IPS-18c (cell line): ENCODE measurements around the gene KCNN3.

Source experiments
- H3K4me3 ChIP-seq: 2 replicates; pipeline ENCODE4 v1.7.0; 2013; ENCODE audit warnings: low read depth, mild to moderate bottlenecking, low read length, moderate library complexity; ENCODE audit not compliant: insufficient read depth
- H3K9me3 ChIP-seq: one replicate; pipeline ENCODE4 v1.6.1; 2013; ENCODE audit warnings: mild to moderate bottlenecking, low read length, moderate library complexity; ENCODE audit not compliant: control insufficient read depth, insufficient read depth

The KCNN3 gene

GRCh38 chr1:154884869-154885701 lies 15.0 kb upstream of the KCNN3 start:
- Histone ChIP-seq H3K9me3 (no peaks in the 10 kb centered on the region), H3K4me3 (no peak overlapping the region)

DNA sequence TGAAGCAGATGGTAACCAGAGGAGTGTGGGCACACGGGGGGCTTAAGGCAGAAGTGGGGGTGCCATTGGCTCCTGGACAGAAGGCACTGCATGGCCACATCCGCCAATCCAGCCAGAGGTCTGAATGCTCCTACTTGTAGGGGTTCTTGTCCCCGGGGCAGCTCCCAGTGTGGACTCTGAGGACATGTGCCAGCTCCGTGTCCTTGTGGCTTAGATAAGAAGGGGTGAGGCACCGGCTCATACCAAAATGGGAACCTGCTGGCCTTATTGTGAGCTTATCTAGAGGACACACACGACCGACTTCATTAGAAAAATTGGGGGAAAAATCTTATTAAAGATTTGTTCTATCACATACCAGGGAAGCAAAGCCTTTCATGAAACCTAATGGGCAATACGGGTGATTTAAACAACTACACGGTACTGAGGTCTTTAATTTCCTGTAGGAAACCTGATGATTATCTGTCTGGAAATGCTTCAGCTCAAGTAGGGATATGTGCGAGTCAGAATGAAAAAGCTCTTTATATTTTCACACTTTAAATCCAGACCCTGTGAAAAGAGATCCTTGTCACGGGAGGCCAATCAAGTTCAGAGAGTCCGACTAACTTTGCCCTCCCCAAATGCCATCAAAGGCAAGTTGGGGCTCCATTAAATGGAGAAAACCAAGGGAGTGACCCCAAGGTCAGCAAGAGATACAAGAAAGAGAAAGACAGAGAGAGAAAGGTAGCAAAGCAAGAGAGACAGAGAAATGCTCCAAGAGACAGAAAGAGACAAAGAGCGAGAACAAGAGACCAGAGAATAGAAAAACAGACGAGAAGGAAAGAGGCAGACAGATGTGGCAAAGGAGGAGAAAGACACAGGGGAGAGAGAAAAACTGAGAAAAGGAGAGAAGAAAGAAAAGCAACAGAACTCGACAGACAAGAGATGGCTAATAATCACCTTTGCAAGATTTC lies 14.1 kb upstream of the KCNN3 start:
- Histone ChIP-seq H3K9me3 (no peaks in the 10 kb centered on the region), H3K4me3 (no peak overlapping the region)

- no peak overlapping the region for H3K4me3 ChIP-seq
- no peaks in the 10 kb centered on the region for H3K9me3 ChIP-seq
Observed at GRCh38 chr1:154881820-154882535, 11.9 kb upstream of the KCNN3 start.

GRCh38 chr1:154880671-154881070 lies 10.6 kb upstream of the KCNN3 start:
- Histone ChIP-seq H3K9me3 (no peaks in the 10 kb centered on the region), H3K4me3 (no peak overlapping the region)

- Histone ChIP-seq H3K9me3 (no peaks in the 10 kb centered on the region), H3K4me3 (no peak overlapping the region)
Observed at GRCh38 chr1:154879038-154879421, 8.9 kb upstream of the KCNN3 start.

DNA sequence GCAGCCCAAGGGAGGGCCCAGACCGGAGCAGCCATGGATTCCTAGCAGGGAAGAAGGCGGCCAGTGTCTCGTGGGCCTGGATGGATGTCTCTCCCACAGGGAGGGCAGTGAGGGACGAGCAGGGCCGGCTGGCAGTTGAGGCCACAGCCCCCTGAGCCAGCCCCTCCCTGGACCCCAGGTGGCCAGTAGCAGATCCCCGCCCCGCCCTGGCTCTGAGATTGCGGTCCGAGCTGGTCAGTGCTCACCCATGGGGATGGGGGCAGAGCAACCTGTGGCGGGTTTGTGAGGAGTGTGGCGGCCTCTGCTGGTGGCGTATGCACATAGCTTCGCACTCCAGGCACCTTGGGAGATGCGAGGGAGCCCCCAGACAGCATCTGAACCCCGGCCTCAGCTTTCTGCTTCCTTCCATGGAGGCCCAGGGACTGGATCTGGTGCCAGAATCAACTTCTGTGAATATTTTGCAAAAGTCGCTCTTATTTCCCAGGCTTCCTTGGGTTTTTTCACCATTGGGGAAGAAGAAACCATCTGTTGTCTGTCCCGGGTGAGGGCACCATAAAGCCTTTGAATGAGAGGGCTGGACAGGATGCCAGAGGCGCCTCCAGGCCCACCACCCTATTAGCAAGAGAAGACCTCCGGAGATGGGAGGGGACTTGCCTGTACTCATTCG lies 8.4 kb upstream of the KCNN3 start:
- no peak overlapping the region for H3K4me3 ChIP-seq
- no peaks in the 10 kb centered on the region for H3K9me3 ChIP-seq

GRCh38 chr1:154877370-154877974 lies 7.4 kb upstream of the KCNN3 start:
- Histone ChIP-seq H3K4me3 (no peak overlapping the region), H3K9me3 (no peaks in the 10 kb centered on the region)

- no peak overlapping the region for H3K4me3 ChIP-seq
- H3K9me3 ChIP-seq = no peaks in the 10 kb centered on the region
Observed at GRCh38 chr1:154876842-154877369, 6.8 kb upstream of the KCNN3 start.

- Histone ChIP-seq H3K4me3 (no peak overlapping the region), H3K9me3 (no peaks in the 10 kb centered on the region)
Observed at GRCh38 chr1:154874465-154874864, 4.4 kb upstream of the KCNN3 start.

DNA sequence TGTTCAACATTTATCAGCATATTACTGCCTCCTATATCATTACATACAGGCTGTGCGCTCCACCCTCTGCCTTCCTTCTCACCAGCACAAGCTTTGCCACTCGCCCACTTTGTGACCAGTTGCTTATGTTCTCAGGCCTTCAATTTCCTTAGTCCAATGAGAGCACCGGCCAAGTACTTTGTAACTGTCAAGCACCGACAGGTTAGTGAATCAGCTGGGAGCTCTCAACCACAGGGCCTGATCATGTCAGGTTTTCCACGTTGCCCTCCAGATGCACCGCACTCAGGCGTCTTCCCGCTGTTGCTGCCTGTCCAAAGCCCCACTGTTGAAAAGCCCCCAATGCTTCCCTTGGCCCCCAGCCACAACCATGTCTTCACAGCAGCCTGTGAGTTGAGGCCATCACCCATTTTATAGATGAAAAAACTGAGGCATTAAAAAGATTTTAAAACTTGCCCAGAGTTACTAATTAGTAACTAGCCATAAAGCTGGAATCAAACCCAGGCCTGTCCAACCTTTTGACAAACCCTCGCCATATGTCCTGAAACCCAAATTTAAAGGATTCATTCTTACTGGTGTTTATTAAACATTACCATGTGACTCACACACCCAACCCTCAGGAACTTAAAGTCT lies 3.4 kb upstream of the KCNN3 start:
- H3K4me3 ChIP-seq = no peak overlapping the region
- no peaks in the 10 kb centered on the region for H3K9me3 ChIP-seq

DNA sequence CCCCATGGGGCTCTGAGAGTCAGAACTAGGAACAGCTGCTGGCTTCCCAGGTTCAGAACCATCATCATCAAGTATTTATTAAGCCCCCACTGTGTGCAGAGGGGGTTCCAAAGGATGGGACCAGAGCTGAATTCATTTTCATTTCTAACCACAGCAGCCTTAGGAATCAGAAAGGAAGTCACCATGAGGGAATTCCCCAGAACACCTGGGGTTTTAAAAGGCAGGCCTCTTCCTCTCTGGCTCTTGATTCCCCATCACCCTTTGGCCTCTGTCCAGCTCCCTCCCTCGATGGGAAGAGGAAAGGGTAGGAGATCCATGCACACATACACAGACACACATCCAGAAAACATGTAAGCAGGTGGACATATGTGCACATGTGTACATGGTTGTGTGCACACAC lies 1.3 kb upstream of the KCNN3 start:
- H3K4me3 ChIP-seq = no peak overlapping the region
- H3K9me3 ChIP-seq = no peaks in the 10 kb centered on the region

DNA sequence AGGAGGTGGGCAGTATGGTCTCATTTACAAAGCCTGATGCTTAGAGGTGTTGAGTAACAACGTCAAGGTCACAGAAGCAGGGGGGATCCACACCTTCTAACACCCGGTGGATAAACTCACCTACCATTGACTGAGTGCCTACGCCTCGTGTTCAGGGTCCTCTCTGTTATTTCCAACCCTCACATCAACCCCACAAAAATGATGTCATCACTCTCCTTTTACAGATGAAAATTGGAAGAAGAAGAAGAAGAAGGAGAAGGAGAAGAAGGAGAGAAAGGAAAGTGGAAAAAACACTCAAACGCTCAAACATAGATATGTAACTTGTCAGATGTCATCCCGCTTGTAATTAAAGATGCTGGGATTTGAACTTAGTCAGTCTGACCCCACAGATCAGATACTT lies 653 bp upstream of the KCNN3 start:
- no peaks in the 10 kb centered on the region for H3K9me3 ChIP-seq
- H3K4me3 ChIP-seq = peak overlapping the region; percentile 29; the same call in 1 of the 2 replicates

GRCh38 chr1:154869351-154870114 lies 548 bp downstream of the KCNN3 start:
- Histone ChIP-seq H3K4me3 (peak overlapping the region; percentile 40), H3K9me3 (no peaks in the 10 kb centered on the region)

- H3K9me3 ChIP-seq = no peaks in the 10 kb centered on the region
- peak overlapping the region; percentile 40; the same call in 1 of the 2 replicates for H3K4me3 ChIP-seq
Observed at GRCh38 chr1:154867841-154868605, 2.1 kb downstream of the KCNN3 start.
